ENCODE measurements around the gene KDM6B.

KDM6B gene

GRCh38 chr17:7833011-7833794, 814 bp upstream of the KDM6B start:
- no peak for FAIRE-seq
- TF ChIP-seq CTCF (IDR thresholded peaks at IDR 0.05; ENCODE audit: insufficient read depth, missing control alignments): no peak
- DNase-seq (ENCODE audit: insufficient read length, low spot score): no peak

GRCh38 chr17:7834542-7834956, 532 bp downstream of the KDM6B start:
- TF ChIP-seq CTCF (IDR thresholded peaks at IDR 0.05; ENCODE audit: insufficient read depth, missing control alignments): no peak
- DNase-seq (ENCODE audit: insufficient read length, low spot score) (no peak), FAIRE-seq (no peak)

- FAIRE-seq (no peak), DNase-seq (ENCODE audit: insufficient read length, low spot score) (peak; percentile 62)
- peak; percentile 58 for TF ChIP-seq CTCF (IDR thresholded peaks at IDR 0.05; ENCODE audit: insufficient read depth, missing control alignments)
Observed at GRCh38 chr17:7834957-7835813, 1.2 kb downstream of the KDM6B start.

GRCh38 chr17:7835814-7836595, 2.0 kb downstream of the KDM6B start:
- FAIRE-seq: no peak

GRCh38 chr17:7836596-7837407, 2.8 kb downstream of the KDM6B start:
- no peak for TF ChIP-seq CTCF (IDR thresholded peaks at IDR 0.05; ENCODE audit: insufficient read depth, missing control alignments)
- DNase-seq (ENCODE audit: insufficient read length, low spot score): no peak
- FAIRE-seq: peak; percentile 80

More at GRCh38 chr17:7835814-7836595, 2.0 kb downstream of the KDM6B start:
- TF ChIP-seq CTCF (IDR thresholded peaks at IDR 0.05; ENCODE audit: insufficient read depth, missing control alignments): no peak
- DNase-seq (ENCODE audit: insufficient read length, low spot score): no peak

- FAIRE-seq: no peak
- DNase-seq (ENCODE audit: insufficient read length, low spot score): no peak
- no peak for TF ChIP-seq CTCF (IDR thresholded peaks at IDR 0.05; ENCODE audit: insufficient read depth, missing control alignments)
Observed at GRCh38 chr17:7837408-7838088, 3.5 kb downstream of the KDM6B start.

All from D721Med (cell line).